Activated CD4-positive, alpha-beta T cell treated with anti-CD3 and anti-CD28 coated beads, Interleukin-2, amount 50 U/mL, for 4 hours (primary cell): ENCODE data around the gene RPP21.
"Not testable (repeated sequence)": the region's sequence is repeated elsewhere in the genome, so short reads cannot be mapped to it uniquely, and the experiment has no call there.

ENCODE experiments used
- DNase-seq, 2 experiments: peaks; one replicate each; pipeline ENCODE4 v3.0.0-alpha.2; 2020

RPP21 gene

GRCh38 chr6:30331981-30332380 is 13.0 kb upstream of the RPP21 start:
- no peak for DNase-seq

DNA sequence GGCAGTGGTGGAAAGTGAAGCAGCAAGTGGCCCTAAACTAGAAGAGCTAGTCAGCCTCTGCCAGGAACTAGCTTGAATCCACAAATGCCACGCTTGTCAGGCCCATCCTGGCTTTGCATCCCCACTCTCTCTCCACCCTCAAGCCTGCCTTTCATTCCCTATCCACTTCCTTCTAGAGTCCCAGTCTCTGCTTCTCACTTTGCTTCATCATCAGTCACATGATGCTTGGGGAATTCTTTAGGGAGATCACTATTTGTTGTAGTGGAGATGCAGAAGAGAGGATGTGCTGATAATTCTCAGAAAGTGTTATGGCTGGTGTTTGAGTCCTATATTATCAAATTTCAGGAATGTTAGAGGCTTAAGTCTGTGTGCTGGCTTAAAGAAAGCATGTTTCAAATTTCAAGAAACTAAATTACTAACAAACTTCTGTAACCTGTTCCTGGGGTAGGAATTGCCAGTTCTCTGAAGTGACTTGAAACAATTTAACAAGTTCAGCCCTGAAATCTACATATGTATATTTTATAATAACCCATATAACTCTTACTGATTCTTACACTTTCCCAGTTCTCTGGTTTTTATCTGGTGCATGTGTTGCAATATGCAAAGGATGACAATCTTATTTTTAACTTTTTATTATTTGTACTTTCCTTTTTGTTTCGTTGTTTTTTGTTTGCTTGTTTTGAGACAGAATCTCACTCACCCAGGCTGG is 10.7 kb upstream of the RPP21 start:
- no peak for DNase-seq

GRCh38 chr6:30340589-30341054 is 4.3 kb upstream of the RPP21 start:
- no peak for DNase-seq

DNA sequence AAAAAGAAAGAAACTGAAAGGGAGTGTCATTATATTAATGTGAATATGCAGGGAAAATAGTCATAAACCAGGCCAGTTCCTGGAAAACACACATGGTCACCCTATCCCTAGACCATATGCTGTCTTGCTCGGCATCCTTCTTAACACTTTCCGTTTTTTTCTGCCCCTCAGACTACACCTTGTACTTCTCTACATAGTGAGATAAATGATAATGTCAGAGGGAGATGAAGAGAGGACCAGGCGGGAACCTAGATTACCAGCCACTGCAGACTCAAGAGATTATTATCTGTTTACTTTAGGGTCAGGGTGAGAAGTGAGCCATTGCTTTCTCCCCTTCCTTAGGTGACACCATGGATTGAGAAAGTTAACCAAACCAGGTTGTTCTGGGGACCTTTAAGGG is 3.7 kb upstream of the RPP21 start:
- no peak for DNase-seq

GRCh38 chr6:30341728-30342127 is 3.2 kb upstream of the RPP21 start:
- no peak for DNase-seq

DNA sequence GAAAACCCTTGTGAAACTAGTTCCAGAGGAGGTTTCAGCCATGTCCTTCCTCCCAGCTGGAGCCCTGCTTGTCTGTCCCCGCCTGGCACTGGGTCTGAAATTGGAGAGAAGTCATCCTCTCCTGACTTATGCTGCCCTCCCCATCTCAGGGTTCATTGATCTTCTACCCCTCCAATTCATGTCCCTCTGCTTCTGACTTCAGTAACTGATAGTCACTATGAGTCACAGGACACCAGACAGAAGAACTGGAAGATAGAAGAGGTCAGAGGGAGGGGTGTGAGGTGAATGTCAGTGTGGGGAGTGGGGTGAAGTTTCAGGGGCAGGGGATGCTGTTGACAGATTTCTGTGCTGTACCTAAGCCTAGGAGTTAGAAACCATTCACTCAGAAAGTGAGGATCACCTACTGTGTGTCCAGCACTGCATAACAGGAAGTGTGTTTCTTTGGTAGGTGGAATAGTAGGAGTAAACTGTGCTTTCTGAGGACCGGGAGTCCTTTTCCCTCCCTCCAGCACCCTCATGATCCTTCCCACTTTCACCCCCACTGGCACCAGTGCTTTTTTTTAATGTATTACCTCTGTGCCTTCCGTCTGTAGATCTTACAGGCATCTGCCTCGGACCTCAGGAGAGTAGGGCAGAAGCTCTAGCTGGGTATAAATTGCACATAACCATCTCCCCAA is 627 bp upstream of the RPP21 start:
- DNase-seq, result no peak

- DNase-seq, result no peak
Measured at GRCh38 chr6:30345852-30346251, 896 bp downstream of the RPP21 start.

GRCh38 chr6:30348957-30349356 is 4.0 kb downstream of the RPP21 start:
- no peak for DNase-seq

DNA sequence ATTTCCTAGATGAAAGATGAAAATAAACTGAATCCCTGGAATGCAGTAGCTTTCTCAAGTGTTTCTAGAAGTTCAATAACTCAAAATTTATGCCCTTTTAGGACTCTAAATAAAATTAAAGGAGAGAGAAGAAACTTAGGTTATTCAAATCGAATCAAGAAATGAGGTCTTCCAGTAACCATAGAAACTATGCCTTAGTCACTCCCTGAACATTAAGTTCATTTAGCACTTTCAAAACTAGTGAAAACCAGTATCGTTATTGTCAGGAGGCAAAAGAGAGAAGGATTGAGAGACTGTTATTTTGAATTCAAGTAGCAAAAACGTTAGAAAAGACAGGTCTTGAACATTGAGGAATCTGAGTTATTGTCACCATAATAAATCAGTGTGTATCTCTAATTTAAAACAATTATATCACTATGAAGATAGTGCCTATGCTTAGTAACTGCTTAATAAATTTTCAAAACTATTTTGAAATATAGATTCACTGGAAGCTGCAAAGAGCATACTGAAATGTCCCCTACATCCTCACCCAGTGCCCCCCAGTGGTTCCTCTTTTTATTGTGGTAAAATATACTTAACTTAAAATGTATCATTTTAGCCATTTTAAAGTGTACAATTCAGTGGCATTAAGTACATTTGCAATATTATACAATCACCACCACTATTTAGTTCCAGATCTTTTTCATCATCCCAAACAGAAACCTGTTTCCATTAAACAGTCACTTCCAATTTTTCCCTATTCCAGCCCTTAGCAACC is 4.6 kb downstream of the RPP21 start:
- DNase-seq, result no peak

GRCh38 chr6:30350524-30350923 is 5.6 kb downstream of the RPP21 start:
- no peak for DNase-seq

- no peak for DNase-seq
Measured at GRCh38 chr6:30352550-30352949, 7.6 kb downstream of the RPP21 start.

DNA sequence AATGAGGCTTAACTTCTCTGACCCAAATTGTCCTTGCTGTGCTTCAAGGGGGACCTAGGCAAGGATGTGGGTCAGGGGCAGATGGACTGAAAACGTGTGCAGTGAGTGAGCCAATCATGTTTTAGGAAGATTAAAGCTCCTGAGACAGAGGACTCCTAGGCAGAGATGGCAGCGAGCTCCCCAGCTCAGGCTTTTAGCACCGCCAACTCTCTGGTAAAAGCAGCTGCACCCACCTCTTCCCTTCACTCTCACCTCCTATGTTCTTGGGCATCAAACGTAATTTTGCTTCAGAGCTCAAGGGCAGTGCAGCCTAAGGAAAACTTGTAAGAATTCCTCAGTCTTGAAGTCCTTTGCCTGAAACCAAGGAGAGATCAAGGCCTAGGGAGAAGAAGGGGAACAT is 10.3 kb downstream of the RPP21 start:
- no peak for DNase-seq

- DNase-seq, result no peak
Measured at GRCh38 chr6:30356536-30356935, 11.6 kb downstream of the RPP21 start.

DNA sequence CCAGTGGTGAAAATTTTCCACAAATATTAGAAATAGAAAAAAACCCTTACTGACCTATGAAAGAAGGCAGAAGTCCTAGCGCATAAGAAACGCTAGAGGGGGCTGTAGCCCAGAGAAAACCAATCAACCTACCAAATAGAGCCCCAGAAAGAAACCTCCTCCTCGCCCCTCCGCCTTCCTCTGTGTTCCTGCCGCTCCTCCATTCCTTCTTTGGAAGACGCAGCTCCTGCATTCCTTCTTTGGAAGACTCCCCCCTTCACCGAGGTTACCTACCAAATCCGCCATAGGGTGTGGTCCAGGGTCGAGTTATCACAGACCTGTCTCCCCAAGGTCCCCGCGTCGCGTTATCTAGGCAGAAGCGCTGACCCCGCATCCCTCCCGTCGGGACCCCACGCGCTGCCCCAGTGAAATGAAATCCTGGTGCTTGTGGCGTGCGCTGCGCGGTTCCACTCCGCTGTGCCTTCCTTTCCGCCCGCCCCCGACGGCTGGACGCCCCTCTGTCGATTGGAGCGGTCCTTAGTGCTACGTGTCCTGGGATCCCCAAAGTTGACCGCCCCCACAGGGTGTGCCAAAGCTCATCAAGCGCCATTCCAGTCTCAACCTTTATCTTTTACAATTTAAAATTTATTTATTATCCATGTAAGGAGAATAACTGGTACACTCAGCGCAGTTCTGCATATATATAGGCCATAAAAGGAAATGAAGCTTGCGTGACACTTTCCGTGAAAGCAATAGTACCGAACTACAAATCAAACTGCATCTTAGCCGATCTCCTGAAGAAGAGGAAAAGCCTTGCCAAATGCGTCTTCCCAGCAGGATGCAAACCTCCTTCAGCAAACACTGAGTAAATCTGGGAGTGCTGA is 13.0 kb downstream of the RPP21 start:
- DNase-seq, result peak; percentile 45 to 46

- DNase-seq, result no peak
Measured at GRCh38 chr6:30359276-30359675, 14.3 kb downstream of the RPP21 start.

DNA sequence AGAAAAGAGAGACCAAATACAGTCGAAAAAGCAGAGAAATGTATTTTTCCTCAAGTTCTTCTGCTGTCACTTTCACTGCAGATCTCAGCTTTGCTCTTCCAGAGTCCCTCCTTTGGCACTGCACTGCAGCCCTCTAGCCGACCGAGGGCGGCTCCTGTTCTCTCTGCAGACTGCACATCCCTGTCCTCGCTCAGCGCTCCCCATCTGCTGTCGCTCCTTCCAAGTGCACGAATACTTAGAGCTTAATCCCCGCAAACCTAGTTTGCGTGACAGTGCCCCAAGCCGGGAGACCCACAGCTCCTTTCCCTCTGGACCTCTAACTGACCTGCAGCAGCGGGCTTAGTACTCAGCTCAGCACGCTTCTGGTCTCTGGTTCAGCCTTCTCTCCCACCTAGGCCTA is 15.2 kb downstream of the RPP21 start:
- DNase-seq, result no peak

- DNase-seq, result no peak
Measured at GRCh38 chr6:30361661-30362060, 16.7 kb downstream of the RPP21 start.

DNA sequence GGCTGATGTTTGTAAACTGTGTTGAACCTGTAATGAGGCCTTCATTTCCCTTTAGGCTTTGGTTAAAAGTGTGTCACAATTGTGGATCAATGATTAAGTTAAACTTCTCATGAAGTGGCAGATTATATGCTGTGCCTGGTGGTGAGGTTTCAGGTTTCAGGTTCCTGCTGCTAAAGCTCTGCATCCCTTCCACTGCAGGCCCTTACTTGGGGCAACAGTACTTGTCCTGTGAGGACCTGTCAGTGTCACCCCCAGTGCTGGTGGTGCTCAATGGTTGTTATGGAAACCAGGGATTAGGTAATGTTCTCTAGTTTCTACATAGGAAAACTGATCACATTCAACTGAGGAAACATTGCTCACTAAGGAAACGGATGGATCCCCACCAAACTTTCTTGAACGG is 18.5 kb downstream of the RPP21 start:
- DNase-seq, result no peak

DNA sequence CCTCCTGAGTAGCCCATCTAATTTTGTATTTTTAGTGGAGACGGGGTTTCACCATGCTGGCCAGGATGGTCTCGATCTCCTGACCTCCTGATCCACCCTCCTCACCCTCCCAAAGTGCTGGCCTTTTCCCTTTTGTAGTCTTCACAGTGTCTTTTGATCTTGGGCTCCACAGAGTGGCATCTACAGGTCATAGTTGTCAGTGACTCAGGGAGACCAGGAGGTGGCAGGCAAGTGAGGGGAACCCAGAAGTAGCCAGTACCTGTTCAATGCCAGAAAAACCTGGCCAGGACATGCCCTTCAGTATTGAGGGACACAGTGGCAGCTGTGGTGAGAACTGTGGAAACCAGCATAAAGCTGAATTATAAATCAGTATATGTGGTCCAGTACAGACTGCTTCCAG is 19.6 kb downstream of the RPP21 start:
- DNase-seq, result no peak

GRCh38 chr6:30369280-30369679 is 24.3 kb downstream of the RPP21 start:
- not testable (repeated sequence) for DNase-seq

DNA sequence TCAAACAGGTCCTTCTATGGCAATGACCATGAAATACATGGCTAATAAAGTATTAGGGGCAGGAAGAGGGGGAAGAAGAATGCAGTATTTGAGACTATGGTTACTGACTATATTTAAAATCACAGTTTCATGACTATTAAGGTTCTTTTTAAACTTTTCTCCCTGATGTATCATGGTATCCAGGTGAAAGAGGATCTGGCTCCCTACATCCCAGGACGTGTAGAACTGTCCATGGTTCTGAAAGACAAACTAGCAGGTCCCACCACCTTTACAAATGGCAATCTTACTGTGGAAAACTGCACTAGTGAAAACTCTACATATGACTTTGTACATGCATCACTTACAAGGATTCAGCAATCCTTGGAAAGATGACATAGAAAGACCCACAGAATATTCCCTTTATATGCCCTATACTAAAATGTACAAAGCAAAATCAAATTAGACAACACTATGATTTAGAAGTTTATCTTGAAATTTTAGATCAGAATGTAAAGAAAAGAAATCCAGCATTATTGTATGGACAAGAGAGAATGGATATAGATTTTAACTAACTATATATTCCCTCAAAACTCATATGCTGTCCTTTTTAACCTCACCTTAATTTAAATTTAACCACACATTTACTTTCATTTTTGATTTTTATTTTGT is 33.5 kb downstream of the RPP21 start:
- DNase-seq, result no peak

GRCh38 chr6:30380464-30380863 is 35.5 kb downstream of the RPP21 start:
- no peak for DNase-seq
